SIG-M5 (cell line): ENCODE measurements around the gene VWA1.
A peak's percentile ranks its signal among the peaks of the same experiment; 100 is the strongest.

ENCODE experiments used
- DNase-seq: peaks from one replicate; lab custom pipeline; 2025; lab: John Stamatoyannopoulos, UW

The VWA1 gene, protein sequence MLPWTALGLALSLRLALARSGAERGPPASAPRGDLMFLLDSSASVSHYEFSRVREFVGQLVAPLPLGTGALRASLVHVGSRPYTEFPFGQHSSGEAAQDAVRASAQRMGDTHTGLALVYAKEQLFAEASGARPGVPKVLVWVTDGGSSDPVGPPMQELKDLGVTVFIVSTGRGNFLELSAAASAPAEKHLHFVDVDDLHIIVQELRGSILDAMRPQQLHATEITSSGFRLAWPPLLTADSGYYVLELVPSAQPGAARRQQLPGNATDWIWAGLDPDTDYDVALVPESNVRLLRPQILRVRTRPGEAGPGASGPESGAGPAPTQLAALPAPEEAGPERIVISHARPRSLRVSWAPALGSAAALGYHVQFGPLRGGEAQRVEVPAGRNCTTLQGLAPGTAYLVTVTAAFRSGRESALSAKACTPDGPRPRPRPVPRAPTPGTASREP

DNA sequence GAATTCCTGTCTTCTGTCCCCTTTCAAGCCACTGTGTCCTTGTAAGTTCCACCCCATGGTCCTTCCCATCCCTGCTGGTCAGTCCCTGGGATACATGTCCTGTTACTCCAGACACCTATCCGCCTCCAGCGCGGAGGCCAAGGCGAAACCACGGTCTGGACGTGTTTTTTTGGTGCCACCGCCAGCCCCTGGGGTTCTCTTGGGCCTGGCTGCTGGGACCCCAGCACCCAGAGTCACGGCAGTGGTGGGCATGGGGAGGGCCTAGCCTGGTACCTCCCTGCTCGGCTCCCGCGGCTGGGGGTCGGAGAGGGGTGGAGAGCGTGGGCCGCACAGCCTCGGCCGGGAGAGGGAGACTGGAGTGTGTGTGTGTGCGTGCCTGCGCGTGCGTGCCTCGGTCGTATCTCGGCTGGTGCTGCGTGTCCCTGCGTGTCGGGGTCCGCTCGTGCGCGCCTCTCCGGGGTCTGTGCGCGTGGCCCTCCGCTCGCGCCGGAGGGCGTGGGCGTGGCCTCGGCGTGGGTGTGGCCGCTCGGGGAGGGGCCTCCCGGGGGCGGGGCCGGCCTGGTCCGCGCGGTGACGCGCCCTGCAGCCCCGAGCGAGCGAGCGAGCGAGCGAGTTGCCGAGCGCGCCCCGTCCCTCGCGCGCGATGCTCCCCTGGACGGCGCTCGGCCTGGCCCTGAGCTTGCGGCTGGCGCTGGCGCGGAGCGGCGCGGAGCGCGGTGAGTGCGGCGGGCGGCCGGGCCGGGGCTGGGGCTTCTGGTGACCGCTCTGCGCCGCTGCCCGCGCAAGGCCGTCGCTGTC is at the start of gene VWA1:
TSS of gene VWA1 (plus strand) at position 585 of the 798 bp plus-strand sequence. CDS start at position 644, 59 bp downstream.
- no peak for DNase-seq

DNA sequence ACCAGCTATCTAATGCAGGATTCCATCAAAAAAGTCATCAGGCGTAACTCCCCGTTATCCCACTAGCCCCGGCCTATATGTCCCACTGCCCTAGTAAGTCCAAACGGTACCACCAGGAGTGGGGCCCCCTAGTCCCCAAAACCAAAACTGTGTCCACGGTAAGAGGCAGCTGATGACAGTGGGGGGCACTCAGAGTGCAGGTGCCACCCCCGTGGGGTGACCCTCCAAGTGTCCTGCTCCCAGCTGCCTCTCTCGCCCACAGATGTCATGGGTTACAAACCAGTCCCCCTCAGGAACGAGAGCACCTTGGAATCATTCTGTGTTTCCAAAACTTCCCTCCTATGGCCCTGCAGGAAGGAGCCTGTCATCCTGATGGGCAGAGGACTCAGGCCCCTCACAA is 49.6 kb upstream of the VWA1 start:
- no peak for DNase-seq

DNA sequence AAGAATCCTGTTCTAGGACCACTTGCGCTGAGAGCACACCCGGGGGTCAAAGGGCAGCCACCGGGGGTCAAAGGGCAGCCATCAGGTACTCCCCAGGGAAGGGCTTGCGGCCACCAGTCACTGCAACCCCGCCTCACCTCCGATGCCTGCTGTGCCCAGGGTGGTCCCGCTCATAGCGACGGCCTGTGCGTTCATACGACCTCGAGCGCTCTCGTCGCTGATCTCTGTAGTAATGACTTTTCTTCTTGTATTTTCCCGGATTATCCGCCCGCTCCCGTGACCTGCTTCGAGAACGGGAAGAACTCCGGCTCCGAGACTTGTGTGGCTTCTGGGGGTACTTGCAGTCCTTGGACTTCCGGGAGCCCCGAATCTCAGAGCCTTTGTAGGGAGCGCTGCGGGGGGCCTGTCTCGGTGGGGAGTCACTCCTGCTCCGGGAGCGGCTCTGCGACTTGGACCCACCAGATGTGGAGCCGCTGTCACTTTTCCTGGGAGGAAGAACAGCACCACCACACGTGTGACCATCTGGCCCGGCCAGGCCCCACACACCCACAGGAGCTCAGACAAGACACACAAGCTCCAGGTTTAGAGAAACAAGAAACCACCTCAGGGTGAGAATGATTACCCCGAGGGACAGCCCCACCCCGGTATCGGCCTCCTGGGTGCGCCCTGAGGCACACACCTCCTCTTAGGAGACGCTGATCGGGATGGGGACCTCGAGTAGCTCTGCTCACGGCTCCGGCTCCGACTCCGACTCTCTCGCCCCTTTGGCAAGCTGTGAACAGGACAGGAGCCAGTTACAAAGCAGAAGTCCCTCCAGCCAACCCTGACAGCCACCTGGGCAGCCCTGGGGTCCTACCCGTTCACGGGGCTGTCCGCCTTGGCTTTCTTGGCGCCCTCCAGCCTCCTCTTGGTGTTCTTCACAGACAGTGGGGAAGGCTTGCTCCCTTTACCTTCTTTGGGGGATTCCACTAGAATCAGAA is 48.1 kb upstream of the VWA1 start:
- DNase-seq = no peak

DNA sequence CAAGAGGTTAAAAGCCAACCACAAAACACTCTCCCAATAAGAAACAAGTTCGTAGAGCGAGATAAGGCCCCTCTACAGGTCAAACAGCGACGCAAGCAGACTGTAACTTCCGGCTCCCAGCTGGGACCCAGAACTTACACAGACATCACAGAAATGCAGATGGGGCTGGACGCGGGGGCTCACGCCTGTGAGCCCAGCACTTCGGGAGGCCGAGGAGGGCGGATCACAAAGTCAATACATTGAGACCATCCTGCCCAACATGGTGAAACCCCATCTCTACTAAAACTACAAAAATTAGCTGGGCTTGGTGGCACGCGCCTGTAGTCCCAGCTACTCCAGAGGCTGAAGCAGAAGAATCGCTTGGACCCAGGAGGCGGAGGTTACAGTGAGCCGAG is 47.4 kb upstream of the VWA1 start:
- DNase-seq = no peak

DNA sequence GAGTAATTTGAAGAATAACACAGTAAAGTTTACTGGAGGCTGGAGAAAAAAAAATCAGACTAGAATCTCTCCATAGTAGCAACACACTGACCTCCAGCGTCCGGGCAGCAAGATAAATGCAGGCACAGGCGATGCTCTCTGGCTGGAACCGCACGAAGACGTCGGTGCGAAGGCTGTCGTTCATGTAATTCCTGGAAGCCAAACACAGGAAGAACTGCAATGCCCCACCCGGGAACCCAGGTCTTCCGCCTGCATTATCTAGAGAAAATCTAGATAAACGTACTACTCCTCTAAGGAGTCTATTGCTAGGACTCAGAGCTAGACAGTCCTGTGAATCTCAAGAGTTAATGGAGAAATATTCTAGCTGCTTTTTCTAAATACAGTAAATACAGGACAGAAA is 44.8 kb upstream of the VWA1 start:
- DNase-seq = no peak

DNA sequence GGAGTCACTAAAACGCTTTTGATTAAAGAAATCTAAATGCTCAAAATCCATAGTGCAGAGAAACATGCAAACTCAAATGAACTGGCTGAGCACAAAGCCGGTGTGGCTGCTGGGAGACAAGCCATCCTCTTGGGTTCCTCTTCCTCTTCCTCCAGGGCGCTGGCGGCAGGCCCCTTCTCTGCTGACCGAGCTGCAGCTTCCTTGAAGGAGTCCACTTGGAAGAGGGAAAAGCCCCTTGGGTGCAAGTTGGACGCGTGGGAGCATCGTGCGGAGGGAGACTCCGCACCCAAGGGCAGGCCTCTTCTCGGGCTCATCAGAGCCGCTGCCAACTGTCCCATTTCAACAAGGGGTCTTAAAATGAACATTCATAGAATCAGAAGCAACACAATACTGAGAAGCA is 44.3 kb upstream of the VWA1 start:
- DNase-seq = no peak

DNA sequence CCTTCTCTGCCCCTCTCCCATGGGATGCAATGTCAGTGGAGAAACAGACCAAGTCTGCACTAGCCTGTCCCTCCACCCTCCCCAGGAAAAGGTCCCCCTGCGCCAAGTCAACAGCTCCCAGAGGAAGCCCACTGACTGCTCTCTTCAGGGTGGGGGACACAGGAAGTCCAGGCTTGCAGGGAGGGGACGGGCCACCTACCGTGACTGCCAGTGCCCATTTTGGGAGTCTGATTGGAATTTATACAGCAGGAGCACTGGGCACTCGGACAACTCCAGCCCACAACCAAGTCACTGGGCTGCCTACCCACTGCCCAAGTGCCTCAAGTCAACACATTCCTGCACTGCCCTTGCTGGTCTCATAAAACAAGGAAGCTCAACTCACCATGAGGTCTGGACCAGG is 42.5 kb upstream of the VWA1 start:
- DNase-seq = no peak

DNA sequence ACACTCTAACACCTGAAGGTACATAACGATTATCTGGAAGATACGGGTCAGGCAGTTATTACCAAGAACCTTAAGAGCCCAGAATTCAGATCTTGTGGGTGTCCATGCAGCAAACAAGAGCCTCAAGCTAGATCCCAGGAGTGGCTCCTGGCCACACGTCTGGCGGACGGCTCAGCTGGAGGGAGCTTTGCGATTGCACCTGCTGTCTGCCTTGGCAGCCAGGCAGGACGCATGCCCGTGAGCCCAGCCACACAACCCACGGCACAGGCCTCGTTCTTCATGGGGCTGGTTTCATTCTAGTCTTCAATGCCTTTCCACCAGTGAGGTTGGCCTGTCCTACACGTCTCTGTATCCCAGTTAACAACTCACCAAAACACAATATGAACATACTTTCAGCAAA is 42.1 kb upstream of the VWA1 start:
- DNase-seq = no peak

DNA sequence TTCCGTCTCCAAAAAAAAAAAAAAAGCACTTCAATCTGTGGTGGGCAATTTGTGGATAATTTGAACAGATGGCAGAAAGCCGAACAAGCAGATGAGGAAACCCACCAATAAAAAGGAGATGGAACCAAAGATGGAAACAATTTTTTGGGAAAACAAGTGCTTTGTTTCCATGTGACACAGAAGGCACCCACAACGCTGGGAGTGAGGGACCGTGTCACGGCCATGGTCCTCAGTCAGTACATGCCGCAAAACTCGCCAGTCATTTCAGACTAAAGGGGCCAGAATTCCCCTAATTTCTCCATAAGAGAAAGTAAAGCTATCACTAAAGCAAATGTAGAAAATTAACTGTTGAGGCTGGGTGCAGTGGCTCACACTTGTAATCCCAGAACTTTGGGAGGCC is 41.4 kb upstream of the VWA1 start:
- DNase-seq = no peak

DNA sequence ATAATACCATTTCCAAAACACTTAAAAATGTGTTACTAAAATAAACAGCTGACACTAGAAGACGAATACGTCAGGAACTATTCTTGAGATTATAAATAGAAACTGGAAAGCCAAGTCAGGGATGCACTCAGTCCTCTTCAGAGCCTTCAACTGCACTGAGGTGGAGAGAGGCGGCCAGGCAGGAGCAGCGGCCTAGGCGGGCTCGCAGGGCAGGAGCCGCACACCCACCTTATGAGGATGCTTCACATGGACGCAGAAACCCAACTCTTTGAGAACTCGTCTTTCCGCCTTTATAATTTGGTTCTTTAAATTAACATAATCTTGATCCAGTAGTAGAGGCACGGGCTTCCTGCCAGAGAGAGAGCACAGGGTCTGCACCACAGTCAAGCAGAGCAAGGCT is 40.3 kb upstream of the VWA1 start:
- no peak for DNase-seq

DNA sequence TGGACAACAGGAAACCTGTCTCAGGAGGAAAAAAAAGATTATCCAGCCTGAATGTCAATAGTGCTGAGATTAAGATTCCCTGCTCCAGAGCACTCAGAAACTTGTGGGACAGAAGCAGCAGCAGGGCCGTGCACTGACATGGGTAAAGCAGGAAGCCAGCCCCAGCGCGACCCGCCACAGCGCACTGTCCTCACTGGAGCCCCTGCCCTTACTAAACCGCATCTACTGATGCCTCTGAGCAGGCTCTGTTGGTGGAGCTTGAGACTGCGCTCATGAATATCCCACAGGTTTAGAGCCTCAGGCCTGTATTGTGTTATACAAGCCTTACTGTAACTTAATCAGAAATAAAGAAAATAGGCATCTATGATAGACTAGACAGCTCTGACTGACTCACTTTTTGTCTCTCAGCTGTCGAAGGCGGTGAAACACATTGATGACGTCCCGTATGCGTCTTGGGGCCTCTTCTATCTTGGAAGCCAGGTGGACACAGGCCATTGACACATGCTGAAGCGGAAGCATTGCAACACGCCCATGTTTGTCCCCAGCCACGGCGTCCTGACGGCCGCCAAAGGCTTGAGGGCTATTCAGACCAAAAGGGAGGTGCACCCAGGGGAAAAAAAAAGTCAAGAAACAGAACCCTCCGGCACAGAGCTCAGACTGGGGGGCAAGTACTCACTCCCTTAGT is 37.5 kb upstream of the VWA1 start:
- no peak for DNase-seq

DNA sequence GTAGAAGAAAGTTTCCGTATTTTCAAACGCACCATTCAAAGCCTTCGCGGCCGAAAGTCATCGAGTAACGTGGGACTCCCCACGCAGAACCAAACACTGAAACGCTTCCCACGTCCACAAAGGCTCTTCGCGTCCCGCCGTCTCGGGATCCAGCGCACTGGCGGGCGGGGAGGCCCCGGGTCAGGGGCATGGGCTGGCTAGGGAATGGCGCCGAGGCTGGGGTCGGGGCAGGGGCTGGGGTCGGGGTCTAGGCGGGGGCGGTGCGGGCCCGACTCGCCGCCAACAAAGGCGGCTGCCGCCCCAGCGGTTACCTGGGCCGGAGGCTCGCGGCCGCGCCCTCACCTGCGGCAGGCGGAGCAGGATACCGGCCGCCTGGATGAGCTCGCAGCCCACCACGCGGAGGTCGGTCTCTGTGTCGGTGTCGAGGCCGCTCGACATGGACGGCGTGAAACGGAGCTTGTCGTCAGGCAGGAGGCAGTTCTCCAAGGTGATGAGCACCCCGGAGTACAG is 36.8 kb upstream of the VWA1 start:
- no peak for DNase-seq

DNA sequence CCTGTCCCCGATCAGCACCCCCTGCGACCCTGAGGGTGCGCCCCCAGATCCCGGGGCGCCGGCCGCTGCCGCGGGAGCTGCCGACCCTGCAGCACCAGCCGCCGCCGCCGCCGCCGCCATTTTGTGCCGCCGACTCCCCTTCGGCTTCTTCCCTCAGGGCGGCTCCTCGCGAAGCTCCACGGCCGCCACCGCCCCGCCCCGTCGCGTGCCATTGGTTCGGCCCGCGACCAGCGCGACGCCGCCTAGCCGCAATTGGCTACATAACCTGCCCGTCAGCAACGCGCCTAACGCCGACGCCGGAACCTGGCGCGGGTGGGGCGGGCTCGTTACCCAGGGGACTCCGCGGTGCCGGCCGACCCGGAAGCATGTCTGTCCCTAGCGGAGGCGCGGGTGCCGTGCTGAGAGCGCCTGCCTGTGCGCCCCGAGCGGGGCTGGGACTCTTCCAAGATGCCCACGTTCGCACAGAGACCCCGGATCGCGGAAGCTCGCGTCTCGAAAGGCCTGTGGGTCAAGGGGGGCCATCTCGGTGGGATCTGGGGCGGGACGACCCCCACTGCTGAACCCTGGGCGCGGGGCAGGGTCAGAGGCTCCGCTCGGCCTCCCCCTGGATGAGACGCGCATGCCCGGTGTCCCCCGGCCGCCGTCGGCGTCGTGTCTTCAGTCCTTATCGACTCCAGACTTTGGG is 36.2 kb upstream of the VWA1 start, which contains the start of gene CCNL2:
TSS of gene CCNL2 (minus strand) at position 149 of the 685 bp plus-strand sequence. CDS start at position 120, 29 bp downstream.
- peak; percentile 66 for DNase-seq

DNA sequence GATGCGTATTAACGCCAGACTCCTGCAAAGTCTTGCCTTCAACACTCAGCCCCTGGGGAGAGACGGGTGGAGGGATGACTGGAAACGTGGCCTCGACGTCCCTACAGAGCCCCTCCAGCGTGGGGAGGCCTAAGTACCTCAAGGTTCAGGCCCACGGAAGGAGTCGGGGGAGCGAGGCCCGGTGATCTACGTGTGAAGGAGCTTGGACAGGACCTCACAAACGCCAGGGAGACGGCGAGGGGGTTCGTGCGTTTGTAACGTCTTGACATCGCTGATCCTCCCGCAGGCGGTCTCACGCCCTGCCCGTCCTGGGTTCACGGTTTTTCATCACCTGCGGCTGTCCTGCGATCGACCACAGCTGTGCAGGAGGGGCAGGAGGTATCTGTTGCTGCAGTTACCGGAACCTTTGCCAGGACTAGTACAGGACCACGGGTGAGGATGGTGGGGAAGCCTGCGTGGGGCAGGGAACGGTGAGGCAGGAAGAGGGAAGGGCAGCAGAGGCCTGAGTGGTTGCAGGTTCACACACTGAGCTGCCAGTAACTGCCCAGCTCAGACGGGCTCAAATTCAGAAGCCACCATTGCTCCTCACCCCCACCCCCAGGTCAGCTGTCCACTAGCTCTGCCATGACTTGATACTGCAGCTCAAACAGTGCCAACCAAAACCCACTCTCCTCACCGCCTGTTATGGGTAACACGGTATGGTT is 35.5 kb upstream of the VWA1 start:
- DNase-seq = no peak

DNA sequence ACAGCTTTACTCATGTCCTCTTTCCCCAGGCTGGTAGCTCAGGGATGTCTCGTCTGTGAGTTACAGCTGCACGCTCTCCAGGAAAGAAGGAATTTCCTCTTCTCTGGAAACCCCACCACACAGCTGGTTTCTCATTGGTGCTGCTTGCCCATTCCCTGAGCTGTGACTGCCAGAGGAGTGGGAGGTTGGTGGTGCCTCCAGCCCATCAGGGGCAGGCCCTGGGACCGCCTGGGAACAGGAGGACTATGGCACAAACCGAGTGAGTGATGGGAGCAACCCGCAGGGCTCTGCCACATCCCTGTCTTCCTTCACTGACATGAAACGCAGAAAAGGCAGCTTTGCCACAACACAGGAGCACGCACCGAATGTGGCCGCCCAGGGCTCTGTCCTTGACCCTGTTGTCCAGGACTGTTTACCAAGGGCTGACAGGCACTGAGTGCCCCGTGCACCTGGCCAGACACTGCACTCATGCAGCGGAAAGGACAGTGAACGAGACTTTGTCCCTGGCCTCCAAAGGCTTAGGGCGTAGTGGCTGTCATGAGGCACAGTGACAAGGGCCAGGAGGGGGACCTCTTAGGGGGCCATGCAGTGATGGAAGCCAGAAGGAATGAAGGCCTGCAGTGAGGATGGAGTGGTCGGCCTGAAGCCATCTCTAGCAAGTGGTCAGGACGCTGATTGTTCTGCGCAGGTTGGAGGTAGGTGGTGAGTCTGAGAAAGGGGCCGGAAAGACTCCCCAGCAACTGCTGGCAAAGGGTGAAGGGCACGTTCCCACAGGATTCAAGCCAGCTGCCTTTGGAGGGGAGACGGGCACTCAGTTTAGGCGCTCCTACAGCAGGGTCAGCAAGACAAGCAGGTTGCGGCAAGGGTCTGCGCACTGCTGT is 34.7 kb upstream of the VWA1 start:
- no peak for DNase-seq

DNA sequence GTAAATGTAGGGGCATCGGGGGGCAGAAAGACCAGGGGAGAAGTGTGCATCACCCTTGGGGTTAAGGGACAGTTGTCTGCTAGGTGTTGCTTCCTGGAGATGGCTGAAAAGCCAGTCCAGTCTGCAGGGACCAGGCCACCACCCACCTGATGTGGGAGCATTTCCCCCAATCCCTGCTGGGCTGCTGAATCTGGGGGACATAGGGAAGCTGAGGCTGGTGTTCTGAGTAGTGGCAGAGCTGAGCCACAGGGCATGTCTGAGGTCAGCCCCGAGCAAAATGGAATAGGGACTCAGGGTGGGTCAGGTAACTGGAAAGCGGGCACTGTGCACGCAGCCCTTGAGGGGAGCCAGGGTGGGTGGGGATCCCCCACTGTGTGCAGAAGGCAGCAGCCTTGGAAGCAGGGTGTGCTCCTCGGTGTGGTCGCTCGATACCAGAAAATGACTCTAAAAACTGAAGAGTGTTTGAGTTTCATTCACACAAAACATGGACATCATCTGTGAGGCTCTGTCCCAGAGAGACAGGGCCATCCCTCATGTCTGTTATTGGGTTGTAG is 34.0 kb upstream of the VWA1 start:
- no peak for DNase-seq

DNA sequence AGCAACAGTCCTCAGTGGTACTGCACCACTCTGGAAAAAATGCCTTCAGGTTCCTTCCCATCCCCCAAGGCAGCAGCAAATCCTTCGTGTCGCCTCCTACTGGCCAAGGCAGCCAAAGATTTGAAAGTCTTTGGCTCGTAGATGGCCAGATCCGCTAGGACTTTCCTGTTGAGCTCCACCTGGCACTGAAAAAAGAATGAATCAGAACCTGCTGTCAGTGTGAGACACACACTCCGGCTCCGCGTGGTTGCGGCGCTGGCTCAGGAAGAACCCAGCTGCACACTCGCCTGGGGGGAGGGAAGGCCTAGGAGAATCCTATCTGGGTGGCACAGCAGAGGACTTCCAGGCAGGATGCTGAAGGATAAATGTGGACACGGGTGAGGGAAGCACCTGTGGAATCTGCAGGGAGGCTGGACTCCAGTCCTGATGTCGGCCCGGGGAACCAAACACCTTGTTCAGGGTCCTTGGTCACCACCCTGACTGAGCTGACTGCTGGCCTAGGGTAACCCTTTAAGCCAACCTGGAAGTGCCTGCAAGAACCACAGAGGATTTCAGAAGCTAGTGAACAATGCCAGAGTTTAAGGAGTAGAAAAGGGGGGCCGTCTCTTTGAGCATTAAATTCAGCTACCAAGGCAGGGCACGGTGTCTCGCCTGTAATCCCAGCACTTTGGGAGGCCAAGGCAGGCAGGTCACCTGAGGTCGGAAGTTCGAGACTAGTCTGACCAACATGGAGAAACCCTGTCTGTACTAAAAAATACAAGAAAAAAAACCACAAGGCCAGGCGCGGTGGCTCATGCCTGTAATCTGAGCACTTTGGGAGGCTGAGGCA is 33.2 kb upstream of the VWA1 start:
- no peak for DNase-seq
